Measurements from ENCODE around the gene TNFRSF9. TPM values are rescaled to one million over a fixed set of nuclear protein-coding genes. Genes with fewer than 3 reads are reported as not detected.
"Not testable (repeated sequence)": the region's sequence is repeated elsewhere in the genome, so short reads cannot be mapped to it uniquely, and the experiment has no call there.

Gene TNFRSF9
- total and polyA plus RNA-seq, 4 donors: under 0.01 to 0.09 (median 0.02) TPM; not detected in 1

DNA sequence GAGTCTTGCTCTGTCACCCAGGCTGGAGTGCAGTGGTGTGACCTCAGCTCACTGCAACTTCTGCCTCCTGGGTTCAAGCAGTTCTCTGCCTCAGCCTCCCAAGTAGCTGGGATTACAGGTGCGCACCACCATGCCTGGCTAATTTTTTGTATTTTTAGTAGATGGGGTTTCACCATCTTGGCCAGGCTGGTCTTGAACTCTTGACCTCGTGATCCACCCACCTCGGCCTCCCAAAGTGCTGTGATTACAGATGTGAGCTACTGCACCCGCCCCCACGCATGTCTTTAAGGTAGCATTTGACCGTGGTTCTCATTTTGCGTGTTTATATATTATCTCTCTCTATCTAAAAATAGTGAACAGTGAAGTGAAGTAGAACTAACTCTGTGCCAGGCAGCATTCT is 23.2 kb upstream of the TNFRSF9 start:
- Histone ChIP-seq H3K4me1 (ENCODE audit: control insufficient read depth in 4 of 4, insufficient read depth in 4 of 4, low read length in 3 of 4) (peaks cover 3 to 33% (median 25%) of the 10 kb centered on the region in 4 donors), H3K36me3 (ENCODE audit: control insufficient read depth in 4 of 4, insufficient read depth in 3 of 4, low read depth in 1 of 4, low read length in 3 of 4) (peaks cover 5 to 36% (median 21%) of the 10 kb centered on the region in 4 donors)
- 89% methylated on average over 7 of the region's 7 CpGs for WGBS
- not testable (repeated sequence) for H3K27me3 ChIP-seq (ENCODE audit: control insufficient read depth in 4 of 4, insufficient read depth in 4 of 4, low read length in 3 of 4); DNase-seq (ENCODE audit: low spot score); H3K9ac ChIP-seq (ENCODE audit: low read depth in 1 of 2, low read length in 2 of 2); H3K27ac ChIP-seq (ENCODE audit: low read depth in 1 of 2, low read length in 2 of 2); H3K9me3 ChIP-seq (ENCODE audit: control insufficient read depth in 4 of 4, low read length in 3 of 4); H3K4me3 ChIP-seq (ENCODE audit: low read depth in 1 of 3, low read length in 3 of 3)

DNA sequence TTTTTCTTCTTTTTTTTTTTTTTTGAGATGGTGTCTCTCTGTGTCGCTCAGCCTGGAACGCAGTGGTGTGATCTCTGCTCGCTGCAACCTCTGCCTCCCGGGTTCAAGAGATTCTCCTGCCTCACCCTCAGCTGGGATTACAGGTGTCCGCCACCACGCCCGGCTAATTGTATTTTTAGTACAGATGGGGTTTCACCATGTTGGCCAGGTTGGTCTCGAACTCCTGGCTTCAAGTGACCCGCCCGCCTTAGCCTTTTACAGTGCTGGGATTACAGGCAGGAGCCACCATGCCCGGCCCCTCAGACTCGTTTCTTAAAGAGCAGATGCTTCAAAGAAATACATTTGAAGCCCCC is 22.7 kb upstream of the TNFRSF9 start:
- H3K9ac ChIP-seq (ENCODE audit: low read depth in 1 of 2, low read length in 2 of 2); H3K4me3 ChIP-seq (ENCODE audit: low read depth in 1 of 3, low read length in 3 of 3); H3K27ac ChIP-seq (ENCODE audit: low read depth in 1 of 2, low read length in 2 of 2); DNase-seq (ENCODE audit: low spot score); H3K27me3 ChIP-seq (ENCODE audit: control insufficient read depth in 4 of 4, insufficient read depth in 4 of 4, low read length in 3 of 4); H3K9me3 ChIP-seq (ENCODE audit: control insufficient read depth in 4 of 4, low read length in 3 of 4): not testable (repeated sequence)
- Histone ChIP-seq H3K36me3 (ENCODE audit: control insufficient read depth in 4 of 4, insufficient read depth in 3 of 4, low read depth in 1 of 4, low read length in 3 of 4) (peaks cover 5 to 35% (median 19%) of the 10 kb centered on the region in 4 donors), H3K4me1 (ENCODE audit: control insufficient read depth in 4 of 4, insufficient read depth in 4 of 4, low read length in 3 of 4) (peaks cover 3 to 33% (median 26%) of the 10 kb centered on the region in 4 donors)
- 97% methylated on average over 12 of the region's 12 CpGs for WGBS

DNA sequence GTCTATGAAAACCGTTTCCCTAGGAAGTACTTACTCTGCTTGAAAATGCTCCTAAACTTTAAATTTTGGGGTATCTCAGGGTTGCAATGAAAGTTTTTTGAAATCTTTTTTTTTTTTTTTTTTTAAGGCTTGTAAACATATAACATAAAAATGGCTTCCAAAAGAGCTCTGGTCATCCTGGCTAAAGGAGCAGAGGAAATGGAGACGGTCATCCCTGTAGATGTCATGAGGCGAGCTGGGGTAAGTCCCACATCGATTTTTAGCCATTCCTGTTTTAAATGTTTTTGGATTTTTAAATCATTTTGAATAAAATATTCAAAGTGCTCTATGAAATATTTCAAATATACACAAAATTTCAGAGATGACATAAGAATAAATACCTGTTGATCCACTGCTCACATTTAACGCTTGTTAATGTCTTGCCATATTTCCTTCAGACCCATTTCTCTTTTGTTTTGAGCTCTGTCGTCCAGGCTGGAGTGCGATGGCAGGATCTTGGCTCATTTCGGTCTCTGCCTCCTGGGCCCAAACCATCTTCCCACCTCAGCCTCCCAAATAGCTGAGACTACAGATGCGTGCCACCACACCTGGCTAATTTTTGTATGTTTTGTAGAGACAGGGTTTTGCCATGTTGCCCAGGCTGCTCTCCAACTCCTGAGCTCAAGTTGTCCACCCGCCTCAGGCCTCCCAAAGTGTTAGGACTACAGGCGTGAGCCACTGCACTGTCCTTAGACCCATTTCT is 22.2 kb upstream of the TNFRSF9 start:
- peaks cover 3 to 33% (median 26%) of the 10 kb centered on the region in 4 donors for H3K4me1 ChIP-seq (ENCODE audit: control insufficient read depth in 4 of 4, insufficient read depth in 4 of 4, low read length in 3 of 4)

DNA sequence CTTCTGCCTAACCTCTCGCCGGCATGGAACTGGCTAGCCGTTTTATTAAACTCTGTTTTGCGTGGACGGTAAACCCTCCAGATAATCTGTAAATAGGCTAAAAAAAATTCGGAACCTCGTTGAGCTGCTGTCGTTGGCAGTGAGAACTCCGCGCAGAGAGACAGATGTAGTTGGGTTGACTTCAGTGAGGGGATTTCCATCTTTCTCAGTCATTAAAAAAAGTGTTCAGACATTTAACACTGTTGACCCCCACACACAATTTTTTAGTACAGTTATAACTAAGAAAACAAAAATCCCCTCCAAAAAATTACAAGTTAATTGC is 21.3 kb upstream of the TNFRSF9 start:
- Histone ChIP-seq H3K9ac (ENCODE audit: low read depth in 1 of 2, low read length in 2 of 2) (peak overlapping the region; percentile 85 to 98), H3K27me3 (ENCODE audit: control insufficient read depth in 4 of 4, insufficient read depth in 4 of 4, low read length in 3 of 4) (no peaks in the 10 kb centered on the region), H3K36me3 (ENCODE audit: control insufficient read depth in 4 of 4, insufficient read depth in 3 of 4, low read depth in 1 of 4, low read length in 3 of 4) (peaks cover 7 to 32% (median 18%) of the 10 kb centered on the region in 4 donors), H3K4me1 (ENCODE audit: control insufficient read depth in 4 of 4, insufficient read depth in 4 of 4, low read length in 3 of 4) (peaks cover 3 to 26% (median 18%) of the 10 kb centered on the region in 4 donors), H3K4me3 (ENCODE audit: low read depth in 1 of 3, low read length in 3 of 3) (peak overlapping the region; percentile 72 to 96 (median 88)), H3K27ac (ENCODE audit: low read depth in 1 of 2, low read length in 2 of 2) (peak overlapping the region; percentile 84 to 98), H3K9me3 (ENCODE audit: control insufficient read depth in 4 of 4, low read length in 3 of 4) (no peaks in the 10 kb centered on the region)
- under 1% methylated on average over 10 of the region's 10 CpGs for WGBS
- no peak for DNase-seq (ENCODE audit: low spot score)
- TF ChIP-seq REST (IDR thresholded peaks at IDR 0.05) (no peak), YY1 (IDR thresholded peaks at IDR 0.05) (no peak), ZBTB33 (IDR thresholded peaks at IDR 0.05) (no peak), FOXA1 (IDR thresholded peaks at IDR 0.05) (no peak), RAD21 (IDR thresholded peaks at IDR 0.05) (no peak), JUND (IDR thresholded peaks at IDR 0.05) (no peak), RXRA (IDR thresholded peaks at IDR 0.05) (no peak), HNF4A (conservative IDR thresholded peaks at IDR 0.05) (no peak), NR2F2 (IDR thresholded peaks at IDR 0.05) (no peak), CTCF (IDR thresholded peaks at IDR 0.05; ENCODE audit: low read depth, low read length, missing input control) (no peak), GABPA (IDR thresholded peaks at IDR 0.05 in 1 of 2, conservative IDR thresholded peaks at IDR 0.05 in 1 of 2) (no peak), SP1 (IDR thresholded peaks at IDR 0.05) (no peak), EGR1 (IDR thresholded peaks at IDR 0.05; ENCODE audit: low read depth in 2 of 2) (no peak), TAF1 (conservative IDR thresholded peaks at IDR 0.05) (no peak)

More for the DNA sequence above, 22.2 kb upstream of the TNFRSF9 start:
- 91% methylated on average over 11 of the region's 11 CpGs for WGBS
- H3K9ac ChIP-seq (ENCODE audit: low read depth in 1 of 2, low read length in 2 of 2): peak overlapping the region; percentile 85 to 98
- TF ChIP-seq HNF4G (IDR thresholded peaks at IDR 0.05) (no peak), SP1 (IDR thresholded peaks at IDR 0.05) (no peak), RAD21 (IDR thresholded peaks at IDR 0.05) (no peak), EGR1 (IDR thresholded peaks at IDR 0.05; ENCODE audit: low read depth in 2 of 2) (no peak)
- TF ChIP-seq, protein P1, sequence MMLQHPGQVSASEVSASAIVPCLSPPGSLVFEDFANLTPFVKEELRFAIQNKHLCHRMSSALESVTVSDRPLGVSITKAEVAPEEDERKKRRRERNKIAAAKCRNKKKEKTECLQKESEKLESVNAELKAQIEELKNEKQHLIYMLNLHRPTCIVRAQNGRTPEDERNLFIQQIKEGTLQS (IDR thresholded peaks at IDR 0.05): no peak
- no peak for DNase-seq (ENCODE audit: low spot score)
- H3K36me3 ChIP-seq (ENCODE audit: control insufficient read depth in 4 of 4, insufficient read depth in 3 of 4, low read depth in 1 of 4, low read length in 3 of 4): peaks cover 5 to 35% (median 19%) of the 10 kb centered on the region in 4 donors
- H3K27ac ChIP-seq (ENCODE audit: low read depth in 1 of 2, low read length in 2 of 2): peak overlapping the region in 1 of 2 donors; percentile 98
- H3K4me3 ChIP-seq (ENCODE audit: low read depth in 1 of 3, low read length in 3 of 3): peak overlapping the region in 2 of 3 donors; percentile 72 to 88
- no peaks in the 10 kb centered on the region for H3K27me3 ChIP-seq (ENCODE audit: control insufficient read depth in 4 of 4, insufficient read depth in 4 of 4, low read length in 3 of 4)
- no peaks in the 10 kb centered on the region for H3K9me3 ChIP-seq (ENCODE audit: control insufficient read depth in 4 of 4, low read length in 3 of 4)
